Kidney tubule cell (primary cell): Measurements from ENCODE around the gene ST7L.

Source experiments
- DNase-seq: peaks from one replicate; pipeline ENCODE4 v3.0.0-alpha.2; 2018; ENCODE audit warnings: low spot score

Gene ST7L

GRCh38 chr1:112546076-112546475 lies 72.9 kb downstream of the ST7L start:
- peak; percentile 93 for DNase-seq

GRCh38 chr1:112544751-112545150 lies 74.2 kb downstream of the ST7L start:
- DNase-seq = peak; percentile 62

- peak; percentile 95 for DNase-seq
These were observed 74.8 kb downstream of the ST7L start for GRCh38 chr1:112544011-112544688.

- peak; percentile 25 for DNase-seq
These were observed 76.6 kb downstream of the ST7L start for GRCh38 chr1:112542206-112542973.

DNA sequence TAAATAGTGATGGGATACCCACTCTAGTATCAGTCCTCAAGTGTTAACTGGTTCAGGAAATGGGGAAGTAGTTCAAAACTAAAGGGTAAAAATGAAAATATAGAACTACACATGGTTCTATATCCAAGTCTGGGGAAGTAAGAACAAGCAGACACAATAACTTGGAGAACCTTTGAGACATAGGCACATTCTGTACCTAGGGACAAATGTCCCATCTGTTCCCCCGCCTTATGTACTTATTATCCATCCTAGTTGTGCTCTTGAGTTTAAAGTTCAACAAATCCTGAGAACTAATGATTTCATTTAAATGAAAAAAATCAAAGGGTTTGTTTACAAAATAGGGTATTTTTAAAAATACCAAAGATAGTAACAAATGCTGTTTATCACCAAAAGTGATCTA lies 77.6 kb downstream of the ST7L start:
- no peak for DNase-seq

DNA sequence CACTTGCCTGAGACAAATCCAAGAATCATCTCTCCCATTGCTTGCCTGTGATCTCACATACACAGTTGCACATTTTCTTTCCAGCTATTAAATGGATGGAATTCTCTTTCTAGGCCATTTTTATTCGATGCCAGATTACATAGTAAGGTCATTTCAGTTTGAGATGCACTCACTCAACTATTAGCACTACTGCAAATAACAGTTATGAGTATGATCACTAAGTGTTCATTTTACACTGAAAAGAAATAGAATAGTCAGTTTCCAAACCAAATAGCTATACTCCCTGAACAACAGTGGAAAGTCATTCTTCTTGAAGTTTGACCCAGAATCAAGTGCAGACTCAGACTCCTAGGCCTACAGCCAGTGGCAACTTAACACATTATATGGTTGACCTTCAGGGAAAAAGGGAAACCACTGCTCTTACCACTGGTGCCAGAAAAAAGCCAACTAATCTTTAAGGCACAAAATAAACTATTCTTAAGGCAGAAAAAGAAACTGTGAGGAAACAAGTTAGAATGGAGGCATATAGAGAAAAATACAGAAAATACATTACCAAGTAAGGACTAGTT lies 78.6 kb downstream of the ST7L start:
- no peak for DNase-seq

DNA sequence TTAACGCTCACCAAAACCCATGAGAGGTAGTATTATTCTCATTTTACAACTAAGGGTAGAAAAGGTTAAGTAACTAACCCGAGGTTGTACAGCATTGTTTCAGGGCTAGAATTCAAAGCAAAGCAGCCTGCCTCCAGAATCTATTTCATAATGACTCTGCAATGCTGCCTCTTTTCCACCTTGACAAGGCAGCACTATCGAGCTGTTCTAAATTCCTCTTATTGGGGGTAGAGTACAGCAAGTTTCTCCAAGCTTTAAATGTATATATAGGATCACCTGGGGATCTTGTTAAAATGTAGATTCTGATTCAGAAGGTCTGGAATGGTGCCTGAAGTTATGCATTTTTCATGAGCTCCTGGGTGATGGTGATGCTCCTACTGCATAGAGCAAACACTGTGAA lies 80.1 kb downstream of the ST7L start:
- DNase-seq = no peak

- DNase-seq = no peak
These were observed 81.5 kb downstream of the ST7L start for GRCh38 chr1:112537456-112537855.

DNA sequence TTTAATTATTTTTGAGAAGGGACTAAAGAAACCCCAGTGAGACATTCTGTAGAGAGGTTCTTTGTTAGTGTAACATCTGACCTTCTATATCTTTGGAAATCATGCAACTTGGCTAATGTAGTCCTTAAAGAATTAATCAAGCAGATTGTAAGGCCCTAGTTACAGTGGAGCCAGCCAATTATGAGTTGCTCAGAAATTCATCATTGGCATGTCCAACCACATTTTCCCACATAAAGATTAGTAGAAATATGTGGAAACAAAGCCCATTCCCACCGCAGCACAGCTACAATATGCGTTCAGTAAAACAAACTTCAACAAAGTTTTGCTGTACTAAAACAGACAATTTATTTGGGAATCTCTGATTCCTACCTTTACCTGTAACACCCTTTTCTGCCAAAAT lies 82.4 kb downstream of the ST7L start:
- DNase-seq = no peak

DNA sequence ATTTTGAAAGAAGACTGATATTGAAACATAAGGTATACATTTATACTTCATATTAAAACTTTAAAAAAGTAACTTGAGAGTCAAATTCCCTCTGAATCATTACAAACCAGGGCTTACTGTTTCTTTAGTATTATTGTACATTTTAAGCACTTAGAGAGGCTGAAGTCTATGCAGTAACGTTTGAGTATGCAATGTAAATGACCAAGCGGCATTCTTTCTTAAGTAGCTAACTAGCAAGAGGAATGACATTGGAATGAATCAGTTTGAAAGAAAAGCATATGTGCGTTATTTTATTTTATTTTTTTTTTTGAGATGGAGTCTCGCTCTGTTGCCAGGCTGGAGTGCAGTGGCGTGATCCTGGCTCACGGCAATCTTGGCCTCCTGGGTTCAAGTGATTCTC lies 85.9 kb downstream of the ST7L start:
- no peak for DNase-seq

GRCh38 chr1:112532064-112532463 lies 86.9 kb downstream of the ST7L start:
- no peak for DNase-seq

DNA sequence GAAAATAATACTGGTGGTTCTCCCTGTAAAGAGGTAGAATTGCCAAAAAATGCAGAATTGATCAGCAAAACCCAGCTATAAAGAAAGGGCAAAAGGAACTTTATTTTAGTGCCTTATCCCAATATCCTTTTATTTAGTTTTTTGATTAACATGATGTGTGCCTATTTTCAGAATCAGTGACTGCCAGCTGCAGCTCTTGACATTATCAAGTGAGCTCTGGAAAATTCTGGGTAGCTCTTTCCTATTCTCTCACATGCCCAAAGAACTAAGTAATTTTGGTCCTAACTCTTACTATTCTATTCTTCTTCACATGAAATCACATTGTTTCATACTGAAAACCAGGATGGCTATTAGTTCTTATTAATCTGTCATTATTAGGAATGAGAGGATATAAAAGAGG lies 88.1 kb downstream of the ST7L start:
- DNase-seq = no peak

DNA sequence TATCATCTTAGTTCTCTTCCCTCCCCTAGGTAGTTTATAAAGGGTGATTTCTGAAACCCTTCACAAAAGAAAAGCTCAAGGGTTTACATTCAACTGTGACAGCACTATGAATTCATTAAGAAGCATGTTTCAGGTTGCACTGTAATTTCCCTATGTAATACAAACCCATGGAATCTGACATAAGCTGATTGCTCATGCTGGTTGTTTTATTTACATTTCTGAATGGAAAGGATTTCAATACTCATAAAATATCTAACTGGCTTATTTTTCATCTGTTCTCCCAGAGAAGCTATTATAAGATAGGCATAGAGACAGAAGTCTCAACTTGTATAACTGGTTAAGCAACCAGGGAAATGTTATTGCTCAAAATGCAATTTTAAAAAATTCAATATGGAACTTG lies 89.6 kb downstream of the ST7L start:
- DNase-seq = no peak

DNA sequence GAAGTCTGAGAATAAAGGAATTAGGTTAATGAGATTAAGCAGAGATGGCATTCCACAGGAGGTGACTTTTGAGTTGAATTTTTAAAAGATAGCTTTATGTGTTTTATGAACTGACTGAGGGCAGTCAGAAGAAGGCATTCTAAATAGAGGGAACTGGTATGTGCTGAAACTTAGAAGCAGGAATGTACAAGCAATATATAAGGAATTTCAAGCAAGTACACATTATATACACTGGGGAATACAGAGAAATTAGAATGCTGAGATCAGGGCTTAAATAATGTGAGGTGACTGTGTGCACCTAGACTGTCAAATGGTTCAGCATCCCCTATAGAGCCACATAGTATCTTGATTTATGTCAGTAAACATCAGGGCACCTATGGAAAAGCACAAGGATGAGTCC lies 90.9 kb downstream of the ST7L start:
- DNase-seq = no peak

DNA sequence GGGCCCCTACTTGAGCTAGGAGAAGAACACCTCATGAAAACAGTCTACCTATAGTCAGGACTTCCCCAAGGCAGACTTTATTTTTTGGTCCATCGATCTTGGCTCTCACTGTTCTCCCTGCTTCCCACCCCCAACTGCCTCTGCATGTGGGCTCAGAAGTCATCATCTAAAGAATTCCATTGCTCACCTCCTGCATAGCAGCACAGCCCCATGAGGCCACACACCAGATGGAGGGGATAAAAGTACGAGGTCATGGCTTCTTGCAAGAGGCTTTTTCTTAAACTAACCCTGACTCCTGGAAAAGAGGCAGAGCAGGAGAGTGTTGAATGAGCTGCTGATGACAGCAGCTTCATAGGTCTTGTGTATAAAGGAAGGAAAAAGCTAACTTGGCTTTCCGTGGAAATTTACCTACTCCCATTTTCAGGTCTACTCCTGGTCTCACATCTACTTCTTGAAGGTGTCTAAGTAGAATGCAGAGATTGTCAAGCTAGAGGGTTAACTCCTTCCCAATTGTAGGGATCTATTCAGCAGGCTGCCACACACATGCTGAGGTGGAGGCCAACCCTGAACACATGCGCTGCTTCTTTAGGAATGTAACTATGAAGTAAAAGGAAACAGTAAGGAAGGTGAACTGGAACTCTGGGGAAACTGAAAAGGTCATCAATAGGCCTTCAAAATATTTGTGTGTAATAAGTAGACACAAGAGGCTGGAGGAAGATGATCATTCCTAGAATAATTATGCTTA lies 91.5 kb downstream of the ST7L start:
- peak; percentile 92 for DNase-seq

- no peak for DNase-seq
These were observed 94.0 kb downstream of the ST7L start for GRCh38 chr1:112524986-112525385.

GRCh38 chr1:112524251-112524650 lies 94.7 kb downstream of the ST7L start:
- peak; percentile 75 for DNase-seq

GRCh38 chr1:112522621-112523020 lies 96.3 kb downstream of the ST7L start:
- DNase-seq = peak; percentile 91

DNA sequence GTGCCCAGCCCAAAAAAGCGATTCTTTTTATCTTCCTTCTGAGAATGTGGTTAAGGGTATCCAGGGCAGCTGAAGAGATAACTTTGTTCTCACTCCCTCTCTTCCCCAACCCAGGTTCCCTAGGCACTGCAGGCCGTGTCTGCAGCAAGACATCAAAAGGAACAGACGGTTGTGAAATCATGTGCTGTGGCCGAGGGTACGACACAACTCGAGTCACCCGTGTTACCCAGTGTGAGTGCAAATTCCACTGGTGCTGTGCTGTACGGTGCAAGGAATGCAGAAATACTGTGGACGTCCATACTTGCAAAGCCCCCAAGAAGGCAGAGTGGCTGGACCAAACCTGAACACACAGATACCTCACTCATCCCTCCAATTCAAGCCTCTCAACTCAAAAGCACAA lies 98.8 kb downstream of the ST7L start:
- DNase-seq = peak; percentile 37

- no peak for DNase-seq
These were observed 100.8 kb downstream of the ST7L start for GRCh38 chr1:112518186-112518585.

DNA sequence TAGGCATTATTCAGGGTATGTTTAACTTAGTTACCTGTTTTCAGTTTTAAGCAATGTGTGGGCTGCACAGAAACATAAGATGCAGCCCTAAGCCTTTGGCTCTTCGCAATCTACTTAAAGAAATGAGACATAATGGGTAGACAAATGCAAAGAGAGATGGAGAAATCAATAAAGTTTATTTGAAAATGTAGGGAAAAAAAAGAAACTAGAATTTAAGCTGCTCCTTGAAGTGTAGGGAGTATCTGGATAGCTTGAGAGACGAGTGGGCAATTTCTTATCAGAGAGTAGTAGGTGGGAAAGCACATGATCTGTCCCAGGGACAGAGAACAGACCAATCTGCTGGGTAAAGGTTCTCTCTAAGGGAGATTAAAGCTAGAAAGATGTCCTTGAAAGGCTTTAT lies 101.3 kb downstream of the ST7L start:
- DNase-seq = no peak

- no peak for DNase-seq
These were observed 101.7 kb downstream of the ST7L start for GRCh38 chr1:112517231-112517630.

- DNase-seq = no peak
These were observed 102.8 kb downstream of the ST7L start for GRCh38 chr1:112516141-112516540.
